ENCODE measurements around the gene BLVRB. TPM values are rescaled to one million over a fixed set of nuclear protein-coding genes. Genes with fewer than 3 reads are reported as not detected.

The BLVRB gene
- total and polyA plus RNA-seq, 2 of the 8 experiments (the other 6 are each of a cell fraction or from before 2014, with no cell fraction given), result 28.7 to 182 TPM

GRCh38 chr19:40503320-40503695 is 37.8 kb upstream of the BLVRB start:
- no peaks in the 10 kb centered on the region for H3K36me3 ChIP-seq (ENCODE audit: control insufficient read depth in 2 of 4, insufficient read depth in 4 of 4, low read length in 3 of 4)
- H3K27ac ChIP-seq (ENCODE audit: low read depth, low read length), result no peak overlapping the region
- H3K18ac ChIP-seq (ENCODE audit: extremely low read depth, low read length), result no peak overlapping the region
- ChIA-PET POLR2A (ENCODE audit: partially characterized antibody) (no interaction called here), CTCF (ENCODE audit: partially characterized antibody) (interaction anchor here (1.5 to 1.7 kb wide), 3 partner anchors 10 to 45 kb away, joined by 5 to 7 read pairs (median 5); no protein-coding TSS in a partner anchor)
- no peak overlapping the region for H3K23ac ChIP-seq (ENCODE audit: insufficient read length)
- H3K27me3 ChIP-seq (replicated peaks in 1 of 4; ENCODE audit: control insufficient read depth in 3 of 4, extremely low read depth in 1 of 4, insufficient read depth in 3 of 4, low read length in 3 of 4), result peaks cover 0 to 6% (median 4%) of the 10 kb centered on the region in 4 experiments; a peak in 3 of 7 replicates
- DNase-seq (ENCODE audit: low read depth in 1 of 2, low spot score in 2 of 2), result no peak
- no peak overlapping the region for H2AK5ac ChIP-seq (ENCODE audit: low read depth, low read length)
- no peaks in the 10 kb centered on the region for H3K9me3 ChIP-seq (ENCODE audit: insufficient read depth in 2 of 2, low read depth in 1 of 2, low read length in 1 of 2)
- H3K79me1 ChIP-seq (ENCODE audit: low read depth, low read length), result no peaks in the 10 kb centered on the region
- H4K20me1 ChIP-seq (replicated peaks in 1 of 2; ENCODE audit: control insufficient read depth in 1 of 2, insufficient read depth in 2 of 2, low read length in 2 of 2), result no peaks in the 10 kb centered on the region
- no peak overlapping the region for H4K91ac ChIP-seq (replicated peaks; ENCODE audit: insufficient read length, low read length)
- H4K8ac ChIP-seq (ENCODE audit: extremely low read depth, insufficient read depth, low read length), result no peak overlapping the region
- H3K4ac ChIP-seq (replicated peaks; ENCODE audit: insufficient read length, low read depth, low read length), result no peak overlapping the region
- H3K56ac ChIP-seq (replicated peaks; ENCODE audit: insufficient read length, low read depth, low read length), result no peak overlapping the region
- no peak overlapping the region for H3K9ac ChIP-seq (replicated peaks in 1 of 4; ENCODE audit: extremely low read depth in 1 of 4, low read depth in 3 of 4, low read length in 3 of 4)
- H3K4me1 ChIP-seq (replicated peaks in 1 of 4; ENCODE audit: control insufficient read depth in 3 of 4, insufficient read depth in 4 of 4, low read length in 3 of 4), result no peaks in the 10 kb centered on the region
- H2BK15ac ChIP-seq (ENCODE audit: low read length), result no peak overlapping the region
- H3K23me2 ChIP-seq (ENCODE audit: low read depth, low read length), result no peaks in the 10 kb centered on the region
- no peak overlapping the region for H4K5ac ChIP-seq (ENCODE audit: insufficient read length, low read depth, low read length)
- H2BK12ac ChIP-seq (ENCODE audit: low read depth, low read length), result no peak overlapping the region
- H2BK120ac ChIP-seq (replicated peaks; ENCODE audit: low read depth, low read length), result no peak overlapping the region
- no peaks in the 10 kb centered on the region for H3K79me2 ChIP-seq (ENCODE audit: control insufficient read depth in 1 of 2, insufficient read depth in 2 of 2, low read length in 2 of 2)
- H3K4me2 ChIP-seq (ENCODE audit: insufficient read depth in 1 of 2, low read depth in 2 of 2, low read length in 2 of 2), result no peak overlapping the region
- H2AFZ ChIP-seq (ENCODE audit: low read length), result no peak overlapping the region
- H2BK20ac ChIP-seq (ENCODE audit: low read length), result no peak overlapping the region
- WGBS, 2 experiments (ENCODE audit: extremely low coverage in 1 of 2, insufficient coverage in 1 of 2, insufficient read length in 1 of 2, insufficient replicate concordance in 2 of 2, low coverage in 1 of 2, low lambda C conversion rate in 2 of 2, missing lambda C conversion rate in 1 of 2), result 100% methylated on average over 1 of the region's 1 CpG; no CpG with 5 or more reads in 1 of the 2 experiments
- FAIRE-seq, result no peak
- no peak overlapping the region for H3K14ac ChIP-seq (ENCODE audit: insufficient read length)
- no peak overlapping the region for H2BK5ac ChIP-seq (ENCODE audit: low read depth, low read length)
- no peak overlapping the region for H3K4me3 ChIP-seq (ENCODE audit: extremely low read depth in 1 of 4, insufficient read depth in 2 of 4, low read depth in 3 of 4, low read length in 4 of 4)
- TF ChIP-seq CTCF (IDR thresholded peaks at IDR 0.05; ENCODE audit: control extremely low read depth in 1 of 3, insufficient read depth in 1 of 3, low read depth in 1 of 3, low read length in 3 of 3), result no peak
- no peak for TF ChIP-seq SIX5 (IDR thresholded peaks at IDR 0.05; ENCODE audit: low read depth, low read length)
- no peak for TF ChIP-seq RNF2 (IDR thresholded peaks at IDR 0.05; ENCODE audit: borderline replicate concordance, low read depth, low read length, missing control alignments, poor library complexity, severe bottlenecking)
- TF ChIP-seq BACH1 (IDR thresholded peaks at IDR 0.05; ENCODE audit: low read length), result no peak
- TF ChIP-seq CEBPB (IDR thresholded peaks at IDR 0.05; ENCODE audit: low read depth, low read length), result no peak
- TF ChIP-seq CREB1 (IDR thresholded peaks at IDR 0.05), result no peak
- no peak for TF ChIP-seq RXRA (IDR thresholded peaks at IDR 0.05; ENCODE audit: insufficient read depth, low read depth, low read length)
- no peak for TF ChIP-seq ASH2L (IDR thresholded peaks at IDR 0.05; ENCODE audit: low read length)
- no peak for TF ChIP-seq RBBP5 (IDR thresholded peaks at IDR 0.05; ENCODE audit: borderline replicate concordance, low read depth, low read length)
- TF ChIP-seq POU5F1 (IDR thresholded peaks at IDR 0.05; ENCODE audit: low read depth, low read length), result no peak
- no peak for TF ChIP-seq JUN (IDR thresholded peaks at IDR 0.05; ENCODE audit: low read depth, low read length)

Measured in H1 (cell line).